Vagina (tissue), 2 donors: ENCODE measurements around the gene PCDHGB4. TPM values are rescaled to one million over a fixed set of nuclear protein-coding genes. Genes with fewer than 3 reads are reported as not detected.
"Not testable (repeated sequence)": the region's sequence is repeated elsewhere in the genome, so short reads cannot be mapped to it uniquely, and the experiment has no call there.

Experiments used
- DNase-seq, 2 donors: peaks; one replicate each; pipeline ENCODE4 v3.0.0-alpha.2; 2017; ENCODE audit errors: extremely low spot score in 2 of 2
- H3K27ac ChIP-seq: fragments of 200-600 bp; sonication (generic); one replicate; pipeline ENCODE4 v1.5.1; 2019
- H3K27me3 ChIP-seq: fragments of 200-600 bp; sonication (generic); one replicate; pipeline ENCODE4 v1.5.1; 2019
- H3K36me3 ChIP-seq, 2 donors: fragments of 200-600 bp; sonication (generic); one replicate each; pipeline ENCODE4 v1.5.1; 2017 to 2019
- H3K4me1 ChIP-seq: fragments of 200-600 bp; sonication (generic); one replicate; pipeline ENCODE4 v1.5.1; 2019
- H3K4me3 ChIP-seq, 2 donors: fragments of 200-600 bp; sonication (generic); 1 replicate in 1 of 2; 2 replicates in 1 of 2; pipeline ENCODE4 v1.5.1; 2016 to 2019
- H3K9me3 ChIP-seq: fragments of 200-600 bp; sonication (generic); one replicate; pipeline ENCODE4 v1.5.1; 2019
- POLR2A ChIP-seq, 2 donors: fragments of 450-650 bp; IDR thresholded peaks; one replicate each; pipeline ENCODE4 v1.6.1; 2017; ENCODE audit warnings: antibody characterized with exemption in 2 of 2, mild to moderate bottlenecking in 2 of 2, moderate library complexity in 2 of 2
- POLR2AphosphoS5 ChIP-seq, 2 donors: sonication (generic); formaldehyde crosslinking; IDR thresholded peaks; one replicate each; pipeline ENCODE4 v1.9.0; 2017; ENCODE audit warnings: antibody characterized with exemption in 2 of 2, mild to moderate bottlenecking in 2 of 2, low read depth in 1 of 2; ENCODE audit not compliant: insufficient read depth in 1 of 2
- intact Hi-C: fragments of 100-400 bp; cut with DNase I; formaldehyde crosslinking; loops from one replicate; pipeline ENCODE4 v1.15.1; 2023
- total RNA-seq: library from RNA; depleted of rRNA; stranded (reverse); fragments of >200 nt; gene quantifications from one replicate; pipeline ENCODE4 v1.2.3, GENCODE V29; 2016
- TF ChIP-seq, protein P1 (sequence below), 3 experiments: fragments of 450-650 bp in 2 of 3; fragments of 200-600 bp in 1 of 3; sonication (generic) in 1 of 3; IDR thresholded peaks; one replicate each; pipeline ENCODE4 v1.5.1; 2017 to 2019; ENCODE audit warnings: antibody characterized with exemption in 3 of 3, mild to moderate bottlenecking in 2 of 3, moderate library complexity in 2 of 3

The PCDHGB4 gene
- total RNA-seq, 1 donor from 2014 or later: 10.3 TPM

DNA sequence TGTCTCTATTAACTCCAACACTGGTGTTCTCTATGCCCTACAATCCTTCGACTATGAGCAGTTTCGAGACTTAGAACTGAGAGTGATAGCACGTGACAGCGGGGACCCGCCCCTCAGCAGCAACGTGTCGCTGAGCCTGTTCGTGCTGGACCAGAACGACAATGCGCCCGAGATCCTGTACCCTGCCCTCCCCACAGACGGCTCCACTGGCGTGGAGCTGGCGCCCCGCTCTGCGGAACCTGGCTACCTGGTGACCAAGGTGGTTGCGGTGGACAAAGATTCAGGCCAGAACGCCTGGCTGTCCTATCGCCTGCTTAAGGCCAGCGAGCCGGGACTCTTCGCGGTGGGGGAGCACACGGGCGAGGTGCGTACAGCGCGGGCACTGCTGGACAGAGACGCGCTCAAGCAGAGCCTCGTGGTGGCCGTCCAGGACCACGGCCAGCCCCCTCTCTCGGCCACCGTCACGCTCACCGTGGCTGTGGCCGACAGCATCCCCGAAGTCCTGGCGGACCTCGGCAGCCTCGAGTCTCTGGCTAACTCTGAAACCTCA, 35.3 kb downstream of the PCDHGB4 start:
- Histone ChIP-seq H3K27ac (no peak overlapping the region), H3K4me3 (no peak overlapping the region), H3K27me3 (no peaks in the 10 kb centered on the region), H3K36me3 (peaks cover 0 to 15% of the 10 kb centered on the region in 2 donors), H3K4me1 (no peaks in the 10 kb centered on the region), H3K9me3 (peaks cover 98% of the 10 kb centered on the region)
- no peak for TF ChIP-seq POLR2AphosphoS5 (IDR thresholded peaks at IDR 0.05; ENCODE audit: insufficient read depth in 1 of 2, low read depth in 1 of 2)
- TF ChIP-seq, protein P1, sequence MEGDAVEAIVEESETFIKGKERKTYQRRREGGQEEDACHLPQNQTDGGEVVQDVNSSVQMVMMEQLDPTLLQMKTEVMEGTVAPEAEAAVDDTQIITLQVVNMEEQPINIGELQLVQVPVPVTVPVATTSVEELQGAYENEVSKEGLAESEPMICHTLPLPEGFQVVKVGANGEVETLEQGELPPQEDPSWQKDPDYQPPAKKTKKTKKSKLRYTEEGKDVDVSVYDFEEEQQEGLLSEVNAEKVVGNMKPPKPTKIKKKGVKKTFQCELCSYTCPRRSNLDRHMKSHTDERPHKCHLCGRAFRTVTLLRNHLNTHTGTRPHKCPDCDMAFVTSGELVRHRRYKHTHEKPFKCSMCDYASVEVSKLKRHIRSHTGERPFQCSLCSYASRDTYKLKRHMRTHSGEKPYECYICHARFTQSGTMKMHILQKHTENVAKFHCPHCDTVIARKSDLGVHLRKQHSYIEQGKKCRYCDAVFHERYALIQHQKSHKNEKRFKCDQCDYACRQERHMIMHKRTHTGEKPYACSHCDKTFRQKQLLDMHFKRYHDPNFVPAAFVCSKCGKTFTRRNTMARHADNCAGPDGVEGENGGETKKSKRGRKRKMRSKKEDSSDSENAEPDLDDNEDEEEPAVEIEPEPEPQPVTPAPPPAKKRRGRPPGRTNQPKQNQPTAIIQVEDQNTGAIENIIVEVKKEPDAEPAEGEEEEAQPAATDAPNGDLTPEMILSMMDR (IDR thresholded peaks at IDR 0.05): no peak
- TF ChIP-seq POLR2A (IDR thresholded peaks at IDR 0.05): no peak
- DNase-seq: no peak
- intact Hi-C loops: no loop called here

DNA sequence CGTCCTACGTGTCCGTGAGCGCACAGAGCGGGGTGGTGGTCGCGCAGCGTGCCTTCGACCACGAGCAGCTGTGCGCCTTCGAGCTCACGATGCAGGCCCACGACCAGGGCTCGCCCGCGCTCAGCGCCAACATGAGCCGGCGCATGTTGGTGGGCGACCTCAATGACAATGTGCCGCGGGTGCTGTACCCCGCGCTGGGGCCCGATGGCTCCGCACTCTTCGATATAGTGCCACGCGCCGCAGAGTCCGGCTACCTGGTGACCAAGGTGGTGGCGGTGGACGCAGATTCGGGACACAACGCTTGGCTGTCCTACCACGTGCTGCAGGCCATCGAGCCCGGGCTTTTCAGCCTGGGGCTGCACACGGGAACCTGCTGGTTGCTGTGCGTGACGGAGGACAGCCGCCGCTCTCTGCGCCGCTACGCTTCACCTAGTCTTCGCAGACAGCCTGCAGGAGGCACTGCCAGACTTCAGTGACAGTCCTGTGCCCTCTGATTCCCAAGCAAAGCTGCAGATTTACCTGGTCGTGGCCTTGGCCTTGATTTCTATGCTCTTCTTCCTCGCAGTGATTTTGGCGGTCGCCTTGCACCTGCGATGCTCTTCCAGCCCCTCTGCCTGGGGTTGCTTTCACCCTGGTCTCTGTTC, 40.4 kb downstream of the PCDHGB4 start:
- no peak for DNase-seq
- no peak overlapping the region for H3K27ac ChIP-seq
- TF ChIP-seq POLR2AphosphoS5 (IDR thresholded peaks at IDR 0.05; ENCODE audit: insufficient read depth in 1 of 2, low read depth in 1 of 2) (no peak), POLR2A (IDR thresholded peaks at IDR 0.05) (no peak)
- TF ChIP-seq, protein P1 (IDR thresholded peaks at IDR 0.05): no peak
- peaks cover 0 to 16% of the 10 kb centered on the region in 2 donors for H3K36me3 ChIP-seq
- intact Hi-C loops: no loop called here
- peaks cover 92% of the 10 kb centered on the region for H3K9me3 ChIP-seq
- H3K4me1 ChIP-seq: no peaks in the 10 kb centered on the region
- no peak overlapping the region for H3K4me3 ChIP-seq
- H3K27me3 ChIP-seq: no peaks in the 10 kb centered on the region

DNA sequence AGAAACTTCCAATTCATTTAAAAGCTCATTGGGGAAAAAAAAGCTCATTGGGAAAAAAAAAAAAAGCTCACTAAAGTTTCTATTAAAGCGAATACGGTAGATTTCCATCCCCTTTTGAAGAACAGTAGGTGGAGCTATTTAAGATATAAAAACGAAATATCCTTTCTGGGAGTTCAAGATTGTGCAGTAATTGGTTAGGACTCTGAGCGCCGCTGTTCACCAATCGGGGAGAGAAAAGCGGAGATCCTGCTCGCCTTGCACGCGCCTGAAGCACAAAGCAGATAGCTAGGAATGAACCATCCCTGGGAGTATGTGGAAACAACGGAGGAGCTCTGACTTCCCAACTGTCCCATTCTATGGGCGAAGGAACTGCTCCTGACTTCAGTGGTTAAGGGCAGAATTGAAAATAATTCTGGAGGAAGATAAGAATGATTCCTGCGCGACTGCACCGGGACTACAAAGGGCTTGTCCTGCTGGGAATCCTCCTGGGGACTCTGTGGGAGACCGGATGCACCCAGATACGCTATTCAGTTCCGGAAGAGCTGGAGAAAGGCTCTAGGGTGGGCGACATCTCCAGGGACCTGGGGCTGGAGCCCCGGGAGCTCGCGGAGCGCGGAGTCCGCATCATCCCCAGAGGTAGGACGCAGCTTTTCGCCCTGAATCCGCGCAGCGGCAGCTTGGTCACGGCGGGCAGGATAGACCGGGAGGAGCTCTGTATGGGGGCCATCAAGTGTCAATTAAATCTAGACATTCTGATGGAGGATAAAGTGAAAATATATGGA, 43.0 kb downstream of the PCDHGB4 start, which contains the start of gene PCDHGA12:
TSS of gene PCDHGA12 (plus strand) at position 176 of the 782 bp plus-strand sequence. CDS start at position 429, 253 bp downstream.
- no peak for DNase-seq
- H3K9me3 ChIP-seq: peaks cover 83% of the 10 kb centered on the region

DNA sequence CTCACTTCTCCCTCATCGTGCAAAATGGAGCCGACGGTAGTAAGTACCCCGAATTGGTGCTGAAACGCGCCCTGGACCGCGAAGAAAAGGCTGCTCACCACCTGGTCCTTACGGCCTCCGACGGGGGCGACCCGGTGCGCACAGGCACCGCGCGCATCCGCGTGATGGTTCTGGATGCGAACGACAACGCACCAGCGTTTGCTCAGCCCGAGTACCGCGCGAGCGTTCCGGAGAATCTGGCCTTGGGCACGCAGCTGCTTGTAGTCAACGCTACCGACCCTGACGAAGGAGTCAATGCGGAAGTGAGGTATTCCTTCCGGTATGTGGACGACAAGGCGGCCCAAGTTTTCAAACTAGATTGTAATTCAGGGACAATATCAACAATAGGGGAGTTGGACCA, 43.8 kb downstream of the PCDHGB4 start:
- Histone ChIP-seq H3K27ac (no peak overlapping the region), H3K4me3 (peak overlapping the region; percentile 20 to 24)
- intact Hi-C loops: no loop called here

More for the DNA sequence above, 43.0 kb downstream of the PCDHGB4 start, which contains the start of gene PCDHGA12:
- H3K27me3 ChIP-seq: no peaks in the 10 kb centered on the region
- H3K36me3 ChIP-seq: peaks cover 0 to 22% of the 10 kb centered on the region in 2 donors
- H3K27ac ChIP-seq: no peak within 1 kb of the TSS
- H3K4me3 ChIP-seq: peak within 1 kb of the TSS; percentile 20 to 24
- TF ChIP-seq POLR2AphosphoS5 (IDR thresholded peaks at IDR 0.05; ENCODE audit: insufficient read depth in 1 of 2, low read depth in 1 of 2): no peak
- TF ChIP-seq, protein P1 (IDR thresholded peaks at IDR 0.05): peak in 2 of 3 experiments; percentile 6 to 20
- TF ChIP-seq POLR2A (IDR thresholded peaks at IDR 0.05): no peak
- no peaks in the 10 kb centered on the region for H3K4me1 ChIP-seq
- intact Hi-C loops: no loop called here

DNA sequence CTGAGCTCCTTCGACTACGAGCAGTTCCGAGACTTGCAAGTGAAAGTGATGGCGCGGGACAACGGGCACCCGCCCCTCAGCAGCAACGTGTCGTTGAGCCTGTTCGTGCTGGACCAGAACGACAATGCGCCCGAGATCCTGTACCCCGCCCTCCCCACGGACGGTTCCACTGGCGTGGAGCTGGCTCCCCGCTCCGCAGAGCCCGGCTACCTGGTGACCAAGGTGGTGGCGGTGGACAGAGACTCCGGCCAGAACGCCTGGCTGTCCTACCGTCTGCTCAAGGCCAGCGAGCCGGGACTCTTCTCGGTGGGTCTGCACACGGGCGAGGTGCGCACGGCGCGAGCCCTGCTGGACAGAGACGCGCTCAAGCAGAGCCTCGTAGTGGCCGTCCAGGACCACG, 44.8 kb downstream of the PCDHGB4 start:
- H3K4me1 ChIP-seq, DNase-seq, H3K27ac ChIP-seq, H3K27me3 ChIP-seq, H3K4me3 ChIP-seq, intact Hi-C loops: not testable (repeated sequence)
- peaks cover 74% of the 10 kb centered on the region for H3K9me3 ChIP-seq
- H3K36me3 ChIP-seq: peaks cover 0 to 17% of the 10 kb centered on the region in 2 donors

More for the DNA sequence above, 43.8 kb downstream of the PCDHGB4 start:
- H3K27me3 ChIP-seq: no peaks in the 10 kb centered on the region
- TF ChIP-seq, protein P1 (IDR thresholded peaks at IDR 0.05): no peak
- TF ChIP-seq POLR2AphosphoS5 (IDR thresholded peaks at IDR 0.05; ENCODE audit: insufficient read depth in 1 of 2, low read depth in 1 of 2) (no peak), POLR2A (IDR thresholded peaks at IDR 0.05) (no peak)
- no peak for DNase-seq
- peaks cover 0 to 22% of the 10 kb centered on the region in 2 donors for H3K36me3 ChIP-seq
- no peaks in the 10 kb centered on the region for H3K4me1 ChIP-seq
- H3K9me3 ChIP-seq: peaks cover 83% of the 10 kb centered on the region

DNA sequence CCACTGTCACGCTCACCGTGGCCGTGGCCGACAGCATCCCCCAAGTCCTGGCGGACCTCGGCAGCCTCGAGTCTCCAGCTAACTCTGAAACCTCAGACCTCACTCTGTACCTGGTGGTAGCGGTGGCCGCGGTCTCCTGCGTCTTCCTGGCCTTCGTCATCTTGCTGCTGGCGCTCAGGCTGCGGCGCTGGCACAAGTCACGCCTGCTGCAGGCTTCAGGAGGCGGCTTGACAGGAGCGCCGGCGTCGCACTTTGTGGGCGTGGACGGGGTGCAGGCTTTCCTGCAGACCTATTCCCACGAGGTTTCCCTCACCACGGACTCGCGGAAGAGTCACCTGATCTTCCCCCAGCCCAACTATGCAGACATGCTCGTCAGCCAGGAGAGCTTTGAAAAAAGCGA, 45.2 kb downstream of the PCDHGB4 start:
- H3K4me3 ChIP-seq, intact Hi-C loops: not testable (repeated sequence)
- H3K9me3 ChIP-seq: peaks cover 69% of the 10 kb centered on the region

More for the DNA sequence above, 45.2 kb downstream of the PCDHGB4 start:
- DNase-seq, H3K27ac ChIP-seq, H3K4me1 ChIP-seq, H3K27me3 ChIP-seq: not testable (repeated sequence)
- peaks cover 0 to 17% of the 10 kb centered on the region in 2 donors for H3K36me3 ChIP-seq
